WTC11 (cell line): ENCODE measurements around the gene TMC3.

Experiments
- NR2C2 ChIP-seq: sonication (generic); formaldehyde crosslinking; IDR thresholded peaks from 2 replicates; pipeline ENCODE4 v1.8.0; 2022; ENCODE audit warnings: mild to moderate bottlenecking, missing genetic modification reagents
- TF ChIP-seq, protein P1 (sequence below): fragments of 250-450 bp; sonication (Bioruptor Pico); IDR thresholded peaks from 2 replicates; pipeline ENCODE4 v2.1.2; 2022; ENCODE audit warnings: mild to moderate bottlenecking, moderate library complexity
- TF ChIP-seq, protein P2 (sequence below): sonication (generic); formaldehyde crosslinking; IDR thresholded peaks from 2 replicates; pipeline ENCODE4 v1.8.0; 2022; ENCODE audit warnings: mild to moderate bottlenecking, missing genetic modification reagents
- TF ChIP-seq, protein P3 (sequence below): fragments of 200-600 bp; IDR thresholded peaks from 2 replicates; pipeline ENCODE4 v1.8.0; 2022; ENCODE audit warnings: antibody characterized with exemption
- TF ChIP-seq, protein P4 (sequence below): fragments of 250-450 bp; sonication (Bioruptor Pico); IDR thresholded peaks from 2 replicates; pipeline ENCODE4 v1.9.0; 2021; ENCODE audit warnings: mild to moderate bottlenecking

DNA sequence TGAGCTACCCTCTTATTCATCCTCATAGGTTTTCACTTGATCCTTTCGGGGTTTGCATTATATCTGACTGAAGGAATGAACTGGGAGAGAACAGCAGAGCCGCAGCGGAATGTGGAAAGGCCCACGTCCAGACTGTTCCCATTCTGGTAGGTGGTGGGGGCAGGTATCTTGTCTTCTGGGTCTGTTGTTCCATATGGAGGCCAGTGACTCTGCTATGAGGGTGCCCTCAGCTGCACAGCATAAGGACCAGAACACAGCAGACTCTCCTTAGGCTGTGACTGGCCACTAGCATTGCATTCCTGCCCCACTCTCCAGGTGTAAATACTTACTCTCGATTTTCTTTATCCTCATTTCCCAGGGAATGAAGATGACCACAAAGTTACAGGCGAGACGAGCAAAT lies 12.1 kb downstream of the TMC3 start:
- no peak for TF ChIP-seq NR2C2 (CRISPR knock-in tag)
- TF ChIP-seq, protein P1, sequence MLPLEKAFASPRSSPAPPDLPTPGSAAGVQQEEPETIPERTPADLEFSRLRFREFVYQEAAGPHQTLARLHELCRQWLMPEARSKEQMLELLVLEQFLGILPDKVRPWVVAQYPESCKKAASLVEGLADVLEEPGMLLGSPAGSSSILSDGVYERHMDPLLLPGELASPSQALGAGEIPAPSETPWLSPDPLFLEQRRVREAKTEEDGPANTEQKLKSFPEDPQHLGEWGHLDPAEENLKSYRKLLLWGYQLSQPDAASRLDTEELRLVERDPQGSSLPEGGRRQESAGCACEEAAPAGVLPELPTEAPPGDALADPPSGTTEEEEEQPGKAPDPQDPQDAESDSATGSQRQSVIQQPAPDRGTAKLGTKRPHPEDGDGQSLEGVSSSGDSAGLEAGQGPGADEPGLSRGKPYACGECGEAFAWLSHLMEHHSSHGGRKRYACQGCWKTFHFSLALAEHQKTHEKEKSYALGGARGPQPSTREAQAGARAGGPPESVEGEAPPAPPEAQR: no peak
- TF ChIP-seq, protein P2, sequence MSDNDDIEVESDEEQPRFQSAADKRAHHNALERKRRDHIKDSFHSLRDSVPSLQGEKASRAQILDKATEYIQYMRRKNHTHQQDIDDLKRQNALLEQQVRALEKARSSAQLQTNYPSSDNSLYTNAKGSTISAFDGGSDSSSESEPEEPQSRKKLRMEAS (CRISPR knock-in tag): no peak
- TF ChIP-seq, protein P3, sequence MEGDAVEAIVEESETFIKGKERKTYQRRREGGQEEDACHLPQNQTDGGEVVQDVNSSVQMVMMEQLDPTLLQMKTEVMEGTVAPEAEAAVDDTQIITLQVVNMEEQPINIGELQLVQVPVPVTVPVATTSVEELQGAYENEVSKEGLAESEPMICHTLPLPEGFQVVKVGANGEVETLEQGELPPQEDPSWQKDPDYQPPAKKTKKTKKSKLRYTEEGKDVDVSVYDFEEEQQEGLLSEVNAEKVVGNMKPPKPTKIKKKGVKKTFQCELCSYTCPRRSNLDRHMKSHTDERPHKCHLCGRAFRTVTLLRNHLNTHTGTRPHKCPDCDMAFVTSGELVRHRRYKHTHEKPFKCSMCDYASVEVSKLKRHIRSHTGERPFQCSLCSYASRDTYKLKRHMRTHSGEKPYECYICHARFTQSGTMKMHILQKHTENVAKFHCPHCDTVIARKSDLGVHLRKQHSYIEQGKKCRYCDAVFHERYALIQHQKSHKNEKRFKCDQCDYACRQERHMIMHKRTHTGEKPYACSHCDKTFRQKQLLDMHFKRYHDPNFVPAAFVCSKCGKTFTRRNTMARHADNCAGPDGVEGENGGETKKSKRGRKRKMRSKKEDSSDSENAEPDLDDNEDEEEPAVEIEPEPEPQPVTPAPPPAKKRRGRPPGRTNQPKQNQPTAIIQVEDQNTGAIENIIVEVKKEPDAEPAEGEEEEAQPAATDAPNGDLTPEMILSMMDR: no peak
- TF ChIP-seq, protein P4, sequence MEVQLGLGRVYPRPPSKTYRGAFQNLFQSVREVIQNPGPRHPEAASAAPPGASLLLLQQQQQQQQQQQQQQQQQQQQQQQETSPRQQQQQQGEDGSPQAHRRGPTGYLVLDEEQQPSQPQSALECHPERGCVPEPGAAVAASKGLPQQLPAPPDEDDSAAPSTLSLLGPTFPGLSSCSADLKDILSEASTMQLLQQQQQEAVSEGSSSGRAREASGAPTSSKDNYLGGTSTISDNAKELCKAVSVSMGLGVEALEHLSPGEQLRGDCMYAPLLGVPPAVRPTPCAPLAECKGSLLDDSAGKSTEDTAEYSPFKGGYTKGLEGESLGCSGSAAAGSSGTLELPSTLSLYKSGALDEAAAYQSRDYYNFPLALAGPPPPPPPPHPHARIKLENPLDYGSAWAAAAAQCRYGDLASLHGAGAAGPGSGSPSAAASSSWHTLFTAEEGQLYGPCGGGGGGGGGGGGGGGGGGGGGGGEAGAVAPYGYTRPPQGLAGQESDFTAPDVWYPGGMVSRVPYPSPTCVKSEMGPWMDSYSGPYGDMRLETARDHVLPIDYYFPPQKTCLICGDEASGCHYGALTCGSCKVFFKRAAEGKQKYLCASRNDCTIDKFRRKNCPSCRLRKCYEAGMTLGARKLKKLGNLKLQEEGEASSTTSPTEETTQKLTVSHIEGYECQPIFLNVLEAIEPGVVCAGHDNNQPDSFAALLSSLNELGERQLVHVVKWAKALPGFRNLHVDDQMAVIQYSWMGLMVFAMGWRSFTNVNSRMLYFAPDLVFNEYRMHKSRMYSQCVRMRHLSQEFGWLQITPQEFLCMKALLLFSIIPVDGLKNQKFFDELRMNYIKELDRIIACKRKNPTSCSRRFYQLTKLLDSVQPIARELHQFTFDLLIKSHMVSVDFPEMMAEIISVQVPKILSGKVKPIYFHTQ (CRISPR knock-in tag): no peak
